D721Med (cell line): ENCODE measurements around the gene CYFIP1.

Experiments
- DNase-seq: peaks from one replicate; pipeline ENCODE4 v3.0.0; 2011; ENCODE audit warnings: low spot score; ENCODE audit not compliant: insufficient read length
- FAIRE-seq: peaks from 2 replicates; lab custom pipeline; 2011; peaks lifted over from hg19 to GRCh38; lab: Jason Lieb, UNC
- TF ChIP-seq, protein P1 (sequence below): IDR thresholded peaks from 2 replicates; pipeline ENCODE4 v1.5.1; 2012; ENCODE audit warnings: mild to moderate bottlenecking, control low read depth; ENCODE audit not compliant: insufficient read depth; ENCODE audit errors: missing control alignments

CYFIP1 gene

GRCh38 chr15:22959321-22960101 is 20.7 kb downstream of the CYFIP1 start:
- no peak for DNase-seq
- FAIRE-seq = no peak
- TF ChIP-seq, protein P1, sequence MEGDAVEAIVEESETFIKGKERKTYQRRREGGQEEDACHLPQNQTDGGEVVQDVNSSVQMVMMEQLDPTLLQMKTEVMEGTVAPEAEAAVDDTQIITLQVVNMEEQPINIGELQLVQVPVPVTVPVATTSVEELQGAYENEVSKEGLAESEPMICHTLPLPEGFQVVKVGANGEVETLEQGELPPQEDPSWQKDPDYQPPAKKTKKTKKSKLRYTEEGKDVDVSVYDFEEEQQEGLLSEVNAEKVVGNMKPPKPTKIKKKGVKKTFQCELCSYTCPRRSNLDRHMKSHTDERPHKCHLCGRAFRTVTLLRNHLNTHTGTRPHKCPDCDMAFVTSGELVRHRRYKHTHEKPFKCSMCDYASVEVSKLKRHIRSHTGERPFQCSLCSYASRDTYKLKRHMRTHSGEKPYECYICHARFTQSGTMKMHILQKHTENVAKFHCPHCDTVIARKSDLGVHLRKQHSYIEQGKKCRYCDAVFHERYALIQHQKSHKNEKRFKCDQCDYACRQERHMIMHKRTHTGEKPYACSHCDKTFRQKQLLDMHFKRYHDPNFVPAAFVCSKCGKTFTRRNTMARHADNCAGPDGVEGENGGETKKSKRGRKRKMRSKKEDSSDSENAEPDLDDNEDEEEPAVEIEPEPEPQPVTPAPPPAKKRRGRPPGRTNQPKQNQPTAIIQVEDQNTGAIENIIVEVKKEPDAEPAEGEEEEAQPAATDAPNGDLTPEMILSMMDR = no peak

- no peak for DNase-seq
- TF ChIP-seq, protein P1 = no peak
- FAIRE-seq = no peak
Observed at GRCh38 chr15:22958487-22959280, 21.5 kb downstream of the CYFIP1 start.

DNA sequence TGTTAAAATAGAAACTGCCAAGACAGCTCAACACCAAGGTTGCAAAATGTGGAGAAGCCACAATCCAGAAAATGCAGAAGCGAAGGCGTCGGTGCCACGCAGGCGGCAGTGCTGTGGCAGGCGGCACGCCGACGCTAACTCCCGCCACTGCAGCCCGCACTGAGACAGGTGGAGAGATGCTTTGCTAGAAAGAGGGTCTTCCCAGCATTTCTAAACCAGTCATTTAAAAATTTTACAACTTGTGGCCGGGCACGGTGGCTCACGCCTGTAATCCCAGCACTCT is 23.2 kb downstream of the CYFIP1 start:
- TF ChIP-seq, protein P1 = no peak
- FAIRE-seq (no peak), DNase-seq (no peak)

DNA sequence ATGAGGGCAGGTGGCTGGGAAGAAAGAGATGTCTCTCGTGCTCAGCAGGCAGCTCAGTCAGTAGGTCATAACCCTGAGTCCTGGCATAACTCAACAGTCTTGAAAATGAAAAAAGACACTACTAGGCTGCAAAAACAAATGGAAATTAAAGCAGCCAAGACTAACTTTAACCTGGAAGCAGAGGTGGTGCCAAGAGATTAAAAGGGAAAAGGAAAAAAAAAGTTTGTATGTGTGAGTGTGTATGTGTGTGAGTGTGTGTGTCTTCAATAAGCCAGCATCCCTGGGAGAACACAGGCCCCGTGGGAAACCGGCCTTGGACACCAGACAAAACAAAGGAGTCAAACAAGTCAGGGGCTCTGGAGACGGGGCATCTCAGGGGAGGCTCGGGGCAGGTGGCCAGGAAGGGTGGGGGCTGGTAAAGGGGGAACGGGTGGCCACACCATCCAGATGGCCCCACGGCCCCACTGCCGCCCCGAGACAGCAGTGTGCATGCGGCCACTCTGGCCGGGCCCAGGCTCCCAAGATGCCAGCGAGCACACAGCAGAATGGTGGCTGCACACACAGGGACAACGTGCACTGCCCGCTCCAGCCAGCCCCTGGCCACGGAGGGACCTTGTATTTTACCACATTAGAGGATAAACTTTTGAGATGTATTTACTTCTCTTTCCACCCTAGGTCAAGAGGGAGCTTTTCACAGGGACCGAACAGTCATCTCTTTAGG is 23.8 kb downstream of the CYFIP1 start:
- TF ChIP-seq, protein P1 = no peak
- DNase-seq = no peak
- FAIRE-seq = no peak

DNA sequence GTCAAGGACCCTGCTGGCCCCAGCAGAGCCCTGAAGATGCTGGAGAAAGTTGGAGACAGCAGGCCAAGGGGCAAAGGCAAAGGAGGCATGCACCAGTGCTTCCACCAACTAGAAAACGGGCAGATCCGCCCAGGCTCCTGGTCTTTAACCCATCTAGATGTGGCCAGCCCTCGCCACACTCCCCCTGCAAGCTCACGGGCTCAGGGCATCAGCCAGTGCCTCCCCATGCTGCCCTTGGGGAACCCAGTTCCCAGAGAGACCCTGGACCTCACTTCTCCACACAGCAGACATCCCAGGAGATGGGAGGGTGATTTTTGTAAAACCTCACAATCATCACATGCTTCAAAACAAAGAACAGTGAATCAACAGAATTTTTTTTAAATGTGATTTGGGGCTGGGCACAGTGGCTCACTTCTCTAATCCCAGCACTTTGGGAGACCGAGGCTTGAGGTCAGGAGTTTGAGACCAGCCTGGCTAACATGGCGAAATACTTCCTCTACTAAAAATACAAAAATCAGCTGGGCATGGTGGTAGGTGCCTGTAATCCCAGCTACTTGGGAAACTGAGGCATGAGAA is 24.5 kb downstream of the CYFIP1 start:
- TF ChIP-seq, protein P1 = no peak
- FAIRE-seq = no peak
- DNase-seq = no peak

GRCh38 chr15:22954798-22955543 is 25.2 kb downstream of the CYFIP1 start:
- FAIRE-seq (no peak), DNase-seq (no peak)
- TF ChIP-seq, protein P1 = no peak
